ENCODE results near the gene NENF. TPM values are rescaled to one million over a fixed set of nuclear protein-coding genes. Genes with fewer than 3 reads are reported as not detected.

The NENF gene
- total RNA-seq, 1 donor from 2014 or later: 6.8 TPM

DNA sequence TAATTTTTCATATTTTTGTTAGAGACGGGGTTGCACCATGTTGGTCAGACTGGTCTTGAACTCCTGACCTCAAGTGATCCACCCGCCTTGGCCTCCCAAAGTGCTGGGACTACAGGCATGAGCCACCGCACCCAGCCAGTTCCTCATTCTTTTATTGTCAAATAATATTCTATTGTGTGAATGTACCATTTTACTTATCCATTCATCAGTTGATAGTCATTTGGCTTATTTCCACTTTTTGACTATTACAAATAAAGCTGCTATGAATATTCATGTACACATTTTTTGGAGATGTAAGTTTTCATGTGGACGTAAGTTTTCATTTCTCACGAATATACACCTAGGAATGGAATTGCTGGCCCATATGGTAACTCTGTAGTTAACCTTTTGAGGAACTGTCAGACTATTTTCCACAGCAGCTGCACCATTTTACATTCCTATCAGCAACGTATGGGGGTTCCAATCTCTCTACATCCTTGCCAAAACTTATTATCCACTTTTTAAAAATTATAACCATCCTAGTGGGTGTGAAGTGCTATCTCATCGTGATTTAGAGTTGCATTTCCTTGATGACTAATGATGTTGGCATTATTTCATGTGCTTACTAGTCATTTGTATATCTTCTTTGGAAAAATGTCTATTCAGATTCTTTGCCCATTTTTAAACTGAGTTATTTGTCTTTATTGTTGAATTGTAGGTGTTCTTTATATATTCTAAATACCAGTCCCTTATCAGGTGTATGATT is 30.7 kb upstream of the NENF start:
- Histone ChIP-seq H3F3A (ENCODE audit: low read depth) (no peaks in the 10 kb centered on the region), H2AFZ (replicated peaks) (no peak overlapping the region), H3K9ac (no peak overlapping the region), H4K20me1 (ENCODE audit: low read depth) (no peaks in the 10 kb centered on the region), H3K79me2 (ENCODE audit: low read depth) (no peaks in the 10 kb centered on the region), H3K4me1 (no peaks in the 10 kb centered on the region), H3K27ac (no peak overlapping the region), H3K4me2 (no peak overlapping the region), H3K9me3 (ENCODE audit: low read depth) (peaks cover 9% of the 10 kb centered on the region), H3K36me3 (peaks cover 5% of the 10 kb centered on the region), H3K27me3 (no peaks in the 10 kb centered on the region), H3K4me3 (no peak overlapping the region)
- H3K9me3 Mint-ChIP-seq: peaks cover 8% of the 10 kb centered on the region
- no peaks in the 10 kb centered on the region for H3K4me1 Mint-ChIP-seq
- H3K36me3 Mint-ChIP-seq: peaks cover 42% of the 10 kb centered on the region
- no peak for DNase-seq (ENCODE audit: low spot score)
- TF ChIP-seq, protein P1, sequence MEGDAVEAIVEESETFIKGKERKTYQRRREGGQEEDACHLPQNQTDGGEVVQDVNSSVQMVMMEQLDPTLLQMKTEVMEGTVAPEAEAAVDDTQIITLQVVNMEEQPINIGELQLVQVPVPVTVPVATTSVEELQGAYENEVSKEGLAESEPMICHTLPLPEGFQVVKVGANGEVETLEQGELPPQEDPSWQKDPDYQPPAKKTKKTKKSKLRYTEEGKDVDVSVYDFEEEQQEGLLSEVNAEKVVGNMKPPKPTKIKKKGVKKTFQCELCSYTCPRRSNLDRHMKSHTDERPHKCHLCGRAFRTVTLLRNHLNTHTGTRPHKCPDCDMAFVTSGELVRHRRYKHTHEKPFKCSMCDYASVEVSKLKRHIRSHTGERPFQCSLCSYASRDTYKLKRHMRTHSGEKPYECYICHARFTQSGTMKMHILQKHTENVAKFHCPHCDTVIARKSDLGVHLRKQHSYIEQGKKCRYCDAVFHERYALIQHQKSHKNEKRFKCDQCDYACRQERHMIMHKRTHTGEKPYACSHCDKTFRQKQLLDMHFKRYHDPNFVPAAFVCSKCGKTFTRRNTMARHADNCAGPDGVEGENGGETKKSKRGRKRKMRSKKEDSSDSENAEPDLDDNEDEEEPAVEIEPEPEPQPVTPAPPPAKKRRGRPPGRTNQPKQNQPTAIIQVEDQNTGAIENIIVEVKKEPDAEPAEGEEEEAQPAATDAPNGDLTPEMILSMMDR (IDR thresholded peaks at IDR 0.05): no peak
- TF ChIP-seq EZH2 (IDR thresholded peaks at IDR 0.05) (no peak), EZH2phosphoT487 (IDR thresholded peaks at IDR 0.05) (no peak)
- no peak overlapping the region for H3K27ac Mint-ChIP-seq
- H3K4me3 Mint-ChIP-seq: no peak overlapping the region
- H3K27me3 Mint-ChIP-seq (ENCODE audit: insufficient read depth, low read depth): no peaks in the 10 kb centered on the region

DNA sequence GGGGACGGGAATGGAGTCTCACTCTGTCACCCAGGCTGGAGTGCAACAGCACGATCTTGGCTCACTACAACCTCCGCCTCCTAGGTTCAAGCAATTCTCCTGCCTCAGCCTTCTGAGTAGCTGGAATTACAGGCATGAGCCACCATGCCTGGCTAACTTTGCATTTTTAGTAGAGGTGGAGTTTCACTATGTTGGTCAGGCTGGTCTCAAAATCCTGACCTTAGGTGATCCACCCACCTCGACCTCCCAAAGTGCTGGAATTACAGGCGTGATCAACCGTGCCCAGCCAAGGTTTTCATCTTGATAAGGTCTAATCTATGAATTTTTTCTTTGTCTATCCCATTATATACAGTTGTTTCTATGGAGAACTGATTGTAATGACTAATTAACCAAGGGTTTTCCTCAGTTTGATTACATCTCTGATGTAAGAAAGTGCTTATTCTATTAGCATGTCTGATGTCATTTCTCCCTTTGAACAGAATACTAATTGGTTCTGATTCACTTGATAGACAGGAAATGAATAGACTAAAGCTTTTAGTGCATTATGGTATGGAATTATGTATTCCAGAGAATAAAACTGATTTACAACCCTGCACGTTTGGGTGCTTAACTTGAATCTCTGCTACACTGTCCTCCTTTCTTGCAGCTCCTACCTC is 29.9 kb upstream of the NENF start:
- no peak for DNase-seq (ENCODE audit: low spot score)
- H3K4me3 Mint-ChIP-seq: no peak overlapping the region
- H3K9me3 ChIP-seq (ENCODE audit: low read depth): peaks cover 3% of the 10 kb centered on the region
- no peak overlapping the region for H3K9ac ChIP-seq
- no peak overlapping the region for H3K27ac ChIP-seq
- no peak overlapping the region for H3K27ac Mint-ChIP-seq
- no peaks in the 10 kb centered on the region for H4K20me1 ChIP-seq (ENCODE audit: low read depth)
- no peaks in the 10 kb centered on the region for H3K4me1 ChIP-seq
- peaks cover 3% of the 10 kb centered on the region for H3K9me3 Mint-ChIP-seq
- H3K27me3 Mint-ChIP-seq (ENCODE audit: insufficient read depth, low read depth): no peaks in the 10 kb centered on the region
- H3K4me3 ChIP-seq: no peak overlapping the region
- H3K36me3 ChIP-seq: no peaks in the 10 kb centered on the region
- H3K4me1 Mint-ChIP-seq: no peaks in the 10 kb centered on the region
- TF ChIP-seq, protein P1 (IDR thresholded peaks at IDR 0.05): no peak
- TF ChIP-seq EZH2phosphoT487 (IDR thresholded peaks at IDR 0.05): no peak
- no peak for TF ChIP-seq EZH2 (IDR thresholded peaks at IDR 0.05)
- no peak overlapping the region for H3K4me2 ChIP-seq
- no peaks in the 10 kb centered on the region for H3F3A ChIP-seq (ENCODE audit: low read depth)
- no peak overlapping the region for H2AFZ ChIP-seq (replicated peaks)
- H3K79me2 ChIP-seq (ENCODE audit: low read depth): no peaks in the 10 kb centered on the region
- H3K27me3 ChIP-seq: no peaks in the 10 kb centered on the region
- H3K36me3 Mint-ChIP-seq: peaks cover 42% of the 10 kb centered on the region

DNA sequence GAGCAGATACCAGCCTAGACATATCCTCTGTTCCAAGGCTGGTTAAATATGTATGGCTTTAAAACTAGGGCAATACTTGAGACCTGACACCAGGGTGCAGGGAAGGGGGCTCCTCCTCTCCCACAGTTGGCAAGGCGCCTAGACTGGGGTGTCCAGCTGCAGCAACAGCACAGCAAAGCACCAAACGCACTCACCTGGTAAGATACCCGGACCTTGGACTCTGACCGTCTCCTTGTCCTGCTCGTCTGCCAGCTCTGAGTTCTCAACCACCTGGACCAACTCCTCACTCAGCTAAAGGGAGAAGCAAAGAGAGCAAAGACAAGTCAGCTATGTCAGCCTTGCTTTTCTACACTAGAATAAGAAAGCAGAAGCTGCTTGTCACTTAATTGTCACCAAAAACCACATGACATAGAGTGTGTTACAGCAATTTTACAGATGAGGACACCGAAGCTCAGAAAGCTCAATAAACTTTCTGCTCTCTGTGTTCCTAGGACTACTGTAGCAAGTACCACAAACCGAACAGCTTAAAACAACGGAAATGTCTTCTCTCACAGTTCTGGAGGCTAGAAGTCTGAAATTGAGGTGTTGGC is 22.4 kb upstream of the NENF start:
- no peak overlapping the region for H3K9ac ChIP-seq
- peaks cover 10% of the 10 kb centered on the region for H3K4me1 ChIP-seq
- H3F3A ChIP-seq (ENCODE audit: low read depth): peaks cover 5% of the 10 kb centered on the region
- peaks cover 20% of the 10 kb centered on the region for H3K79me2 ChIP-seq (ENCODE audit: low read depth)
- H2AFZ ChIP-seq (replicated peaks): no peak overlapping the region
- Mint-ChIP-seq H3K27me3 (ENCODE audit: insufficient read depth, low read depth) (peaks cover 9% of the 10 kb centered on the region), H3K36me3 (peaks cover 41% of the 10 kb centered on the region), H3K4me1 (peaks cover 20% of the 10 kb centered on the region), H3K9me3 (no peaks in the 10 kb centered on the region), H3K4me3 (no peak overlapping the region), H3K27ac (no peak overlapping the region)
- DNase-seq (ENCODE audit: low spot score): no peak
- no peaks in the 10 kb centered on the region for H3K9me3 ChIP-seq (ENCODE audit: low read depth)
- H3K36me3 ChIP-seq: no peaks in the 10 kb centered on the region
- H3K4me3 ChIP-seq: no peak overlapping the region
- peaks cover 16% of the 10 kb centered on the region for H3K27me3 ChIP-seq
- H3K27ac ChIP-seq: no peak overlapping the region
- peaks cover 27% of the 10 kb centered on the region for H4K20me1 ChIP-seq (ENCODE audit: low read depth)
- TF ChIP-seq, protein P1 (IDR thresholded peaks at IDR 0.05): no peak
- TF ChIP-seq EZH2 (IDR thresholded peaks at IDR 0.05) (no peak), EZH2phosphoT487 (IDR thresholded peaks at IDR 0.05) (no peak)
- H3K4me2 ChIP-seq: no peak overlapping the region
